Measurements from ENCODE around the gene TSGA10IP.

Gene TSGA10IP

GRCh38 chr11:66008468-66009101, 63.3 kb downstream of the TSGA10IP start:
- Histone ChIP-seq H3K4me3 (replicated peaks; ENCODE audit: insufficient read depth, low read length) (no peak overlapping the region), H3K27me3 (ENCODE audit: insufficient read depth, poor library complexity, severe bottlenecking) (peaks cover 9% of the 10 kb centered on the region), H3K27ac (replicated peaks) (no peak overlapping the region)
- TF ChIP-seq SPI1 (IDR thresholded peaks at IDR 0.05; ENCODE audit: borderline replicate concordance, low read depth) (no peak), GABPA (IDR thresholded peaks at IDR 0.05; ENCODE audit: low read depth) (no peak), CTCF (IDR thresholded peaks at IDR 0.05; ENCODE audit: insufficient read depth, low read length) (no peak), POLR2AphosphoS5 (IDR thresholded peaks at IDR 0.05; ENCODE audit: low read depth) (no peak)
- TF ChIP-seq, protein P1, sequence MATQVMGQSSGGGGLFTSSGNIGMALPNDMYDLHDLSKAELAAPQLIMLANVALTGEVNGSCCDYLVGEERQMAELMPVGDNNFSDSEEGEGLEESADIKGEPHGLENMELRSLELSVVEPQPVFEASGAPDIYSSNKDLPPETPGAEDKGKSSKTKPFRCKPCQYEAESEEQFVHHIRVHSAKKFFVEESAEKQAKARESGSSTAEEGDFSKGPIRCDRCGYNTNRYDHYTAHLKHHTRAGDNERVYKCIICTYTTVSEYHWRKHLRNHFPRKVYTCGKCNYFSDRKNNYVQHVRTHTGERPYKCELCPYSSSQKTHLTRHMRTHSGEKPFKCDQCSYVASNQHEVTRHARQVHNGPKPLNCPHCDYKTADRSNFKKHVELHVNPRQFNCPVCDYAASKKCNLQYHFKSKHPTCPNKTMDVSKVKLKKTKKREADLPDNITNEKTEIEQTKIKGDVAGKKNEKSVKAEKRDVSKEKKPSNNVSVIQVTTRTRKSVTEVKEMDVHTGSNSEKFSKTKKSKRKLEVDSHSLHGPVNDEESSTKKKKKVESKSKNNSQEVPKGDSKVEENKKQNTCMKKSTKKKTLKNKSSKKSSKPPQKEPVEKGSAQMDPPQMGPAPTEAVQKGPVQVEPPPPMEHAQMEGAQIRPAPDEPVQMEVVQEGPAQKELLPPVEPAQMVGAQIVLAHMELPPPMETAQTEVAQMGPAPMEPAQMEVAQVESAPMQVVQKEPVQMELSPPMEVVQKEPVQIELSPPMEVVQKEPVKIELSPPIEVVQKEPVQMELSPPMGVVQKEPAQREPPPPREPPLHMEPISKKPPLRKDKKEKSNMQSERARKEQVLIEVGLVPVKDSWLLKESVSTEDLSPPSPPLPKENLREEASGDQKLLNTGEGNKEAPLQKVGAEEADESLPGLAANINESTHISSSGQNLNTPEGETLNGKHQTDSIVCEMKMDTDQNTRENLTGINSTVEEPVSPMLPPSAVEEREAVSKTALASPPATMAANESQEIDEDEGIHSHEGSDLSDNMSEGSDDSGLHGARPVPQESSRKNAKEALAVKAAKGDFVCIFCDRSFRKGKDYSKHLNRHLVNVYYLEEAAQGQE (IDR thresholded peaks at IDR 0.05; ENCODE audit: insufficient replicate concordance, low read depth), result no peak
- DNase-seq (ENCODE audit: low read depth in 1 of 2, low spot score in 1 of 2), result no peak

All from HL-60 (cell line).